K562 (cell line): ENCODE measurements around the gene ANKLE1. TPM values are rescaled to one million over a fixed set of nuclear protein-coding genes. Genes with fewer than 3 reads are reported as not detected.
A peak's percentile ranks its signal among the peaks of the same experiment; 100 is the strongest.

ENCODE experiments used
- ADNP ChIP-seq: fragments of 200-800 bp; sonication (Bioruptor generic); IDR thresholded peaks from 2 replicates; pipeline ENCODE4 v1.6.1; 2016; ENCODE audit warnings: missing genetic modification characterization, missing compliant biosample characterization
- ATF7 ChIP-seq: fragments of 450-650 bp; IDR thresholded peaks from 2 replicates; pipeline ENCODE4 v1.7.1; 2014; ENCODE audit warnings: mild to moderate bottlenecking, moderate library complexity
- BHLHE40 ChIP-seq: IDR thresholded peaks from 2 replicates; pipeline ENCODE4 v1.6.1; 2011; ENCODE audit warnings: low read length, improper control_type of control experiment
- BMI1 ChIP-seq: fragments of 150-350 bp; IDR thresholded peaks from 2 replicates; pipeline ENCODE4 v1.6.1; 2014; ENCODE audit warnings: low read length
- CBX2 ChIP-seq: fragments of 200-600 bp; sonication (generic); IDR thresholded peaks from one replicate; pipeline ENCODE4 v1.6.1; 2012; ENCODE audit warnings: mild to moderate bottlenecking, low read length, inconsistent platforms; ENCODE audit not compliant: insufficient read depth, poor library complexity, severe bottlenecking
- CC2D1A ChIP-seq: fragments of 450-650 bp; IDR thresholded peaks from 2 replicates; pipeline ENCODE4 v1.6.1; 2017; ENCODE audit warnings: mild to moderate bottlenecking
- ESRRA ChIP-seq: fragments of 450-650 bp; IDR thresholded peaks from 2 replicates; pipeline ENCODE4 v1.6.1; 2014; ENCODE audit warnings: low read depth, mild to moderate bottlenecking, moderate library complexity, borderline replicate concordance
- FOS ChIP-seq: IDR thresholded peaks from 3 replicates; pipeline ENCODE4 v1.6.1; 2011; ENCODE audit not compliant: insufficient read length; ENCODE audit errors: extremely low read depth
- GABPA ChIP-seq: fragments of 200-800 bp; sonication (Bioruptor generic); conservative IDR thresholded peaks from 2 replicates; pipeline ENCODE4 v1.6.1; 2016; ENCODE audit warnings: low read depth, missing genetic modification characterization, missing compliant biosample characterization
- HDAC6 ChIP-seq: IDR thresholded peaks from 2 replicates; pipeline ENCODE4 v1.6.1; 2012; ENCODE audit warnings: low read depth, mild to moderate bottlenecking, control low read depth, inconsistent platforms, low read length, moderate library complexity
- HEY1 ChIP-seq: fragments of 250-450 bp; sonication (Bioruptor Pico); IDR thresholded peaks from 2 replicates; pipeline ENCODE4 v1.5.0; 2020; ENCODE audit warnings: mild to moderate bottlenecking, moderate library complexity, borderline replicate concordance
- HMBOX1 ChIP-seq: sonication (generic); IDR thresholded peaks from 2 replicates; pipeline ENCODE4 v1.6.1; 2016
- LEF1 ChIP-seq: fragments of 450-650 bp; IDR thresholded peaks from 2 replicates; pipeline ENCODE4 v1.6.1; 2016; ENCODE audit warnings: mild to moderate bottlenecking
- PHF20 ChIP-seq: fragments of 450-650 bp; IDR thresholded peaks from 2 replicates; pipeline ENCODE4 v1.6.1; 2018; ENCODE audit not compliant: partially characterized antibody
- POLR2AphosphoS2 ChIP-seq: IDR thresholded peaks from 2 replicates; pipeline ENCODE4 v1.6.1; 2012; ENCODE audit warnings: low read length, improper control_type of control experiment
- RBM25 ChIP-seq: fragments of 200-400 bp; formaldehyde crosslinking; IDR thresholded peaks from 2 replicates; pipeline ENCODE4 v1.6.1; 2018; ENCODE audit warnings: low read length, low read depth, moderate library complexity; ENCODE audit not compliant: severe bottlenecking
- SRF ChIP-seq, 2 experiments: fragments of 250-450, 450-650 bp in 1 of 2; sonication (Bioruptor Pico) in 1 of 2; sonication (generic) in 1 of 2; formaldehyde crosslinking; IDR thresholded peaks; 2 replicates each; pipeline versions ENCODE4 v1.5.0 to v1.5.1; 2020 to 2022; ENCODE audit warnings: mild to moderate bottlenecking in 1 of 2, missing genetic modification reagents in 1 of 2
- YBX1 ChIP-seq: fragments of 450-650 bp; IDR thresholded peaks from 2 replicates; pipeline ENCODE4 v1.7.1; 2016; ENCODE audit warnings: mild to moderate bottlenecking
- ZBTB2 ChIP-seq: fragments of 450-650 bp; IDR thresholded peaks from 2 replicates; pipeline ENCODE4 v1.6.1; 2016; ENCODE audit warnings: antibody characterized with exemption
- ZC3H4 ChIP-seq: sonication (generic); formaldehyde crosslinking; IDR thresholded peaks from 2 replicates; pipeline ENCODE4 v1.9.0; 2021; ENCODE audit warnings: missing genetic modification reagents, borderline replicate concordance
- ZNF561 ChIP-seq: fragments of 450-650 bp; formaldehyde crosslinking; conservative IDR thresholded peaks from 2 replicates; pipeline ENCODE4 v1.4.0; 2020; ENCODE audit warnings: mild to moderate bottlenecking, moderate library complexity
- ZNF696 ChIP-seq: fragments of 250-450 bp; sonication (Bioruptor Pico); conservative IDR thresholded peaks from 2 replicates; pipeline ENCODE4 v1.4.0; 2020; ENCODE audit warnings: mild to moderate bottlenecking, moderate library complexity
- polyA plus RNA-seq, 8 experiments: library from polyadenylated mRNA; depleted of rRNA in 4 of 8; stranded (reverse) in 5 of 8; unstranded in 3 of 8; fragments of >200 nt; fragmentation: Nextera tagmentation in 2 of 8; fragmentation: Illumina TruSeq in 1 of 8; extraction: Ambion mirVana in 2 of 8; extraction: Trizol in 1 of 8; gene quantifications; 2 replicates each; pipeline versions ENCODE4 v1.2.1 to v1.2.3, GENCODE V29; 2011 to 2014; ENCODE audit warnings: inconsistent platforms in 1 of 8, missing spikeins in 1 of 8
- total RNA-seq, 7 experiments: library from RNA; depleted of rRNA in 6 of 7; stranded (reverse); fragments of >200 nt in 6 of 7; fragmentation: Illumina TruSeq in 2 of 7; extraction: Trizol in 2 of 7; gene quantifications; 2 replicates each; pipeline versions ENCODE4 v1.2.1 to v1.2.3, GENCODE V29; 2011 to 2021; ENCODE audit warnings: low replicate concordance in 1 of 7
- TF ChIP-seq, protein P1 (sequence below), 2 experiments: IDR thresholded peaks; 2 replicates each; pipeline ENCODE4 v1.6.1; 2012; ENCODE audit warnings: improper control_type of control experiment in 2 of 2, low read depth in 2 of 2, low read length in 2 of 2, borderline replicate concordance in 1 of 2
- TF ChIP-seq, protein P2 (sequence below): fragments of 250-450 bp; sonication (Bioruptor Pico); IDR thresholded peaks from 2 replicates; pipeline ENCODE4 v1.6.1; 2021; ENCODE audit warnings: mild to moderate bottlenecking

ANKLE1 gene
- total and polyA plus RNA-seq, 9 of the 15 experiments (the other 6 are each of a cell fraction or from before 2014, with no cell fraction given) = 0.63 to 9.2 (median 2.9) TPM

DNA sequence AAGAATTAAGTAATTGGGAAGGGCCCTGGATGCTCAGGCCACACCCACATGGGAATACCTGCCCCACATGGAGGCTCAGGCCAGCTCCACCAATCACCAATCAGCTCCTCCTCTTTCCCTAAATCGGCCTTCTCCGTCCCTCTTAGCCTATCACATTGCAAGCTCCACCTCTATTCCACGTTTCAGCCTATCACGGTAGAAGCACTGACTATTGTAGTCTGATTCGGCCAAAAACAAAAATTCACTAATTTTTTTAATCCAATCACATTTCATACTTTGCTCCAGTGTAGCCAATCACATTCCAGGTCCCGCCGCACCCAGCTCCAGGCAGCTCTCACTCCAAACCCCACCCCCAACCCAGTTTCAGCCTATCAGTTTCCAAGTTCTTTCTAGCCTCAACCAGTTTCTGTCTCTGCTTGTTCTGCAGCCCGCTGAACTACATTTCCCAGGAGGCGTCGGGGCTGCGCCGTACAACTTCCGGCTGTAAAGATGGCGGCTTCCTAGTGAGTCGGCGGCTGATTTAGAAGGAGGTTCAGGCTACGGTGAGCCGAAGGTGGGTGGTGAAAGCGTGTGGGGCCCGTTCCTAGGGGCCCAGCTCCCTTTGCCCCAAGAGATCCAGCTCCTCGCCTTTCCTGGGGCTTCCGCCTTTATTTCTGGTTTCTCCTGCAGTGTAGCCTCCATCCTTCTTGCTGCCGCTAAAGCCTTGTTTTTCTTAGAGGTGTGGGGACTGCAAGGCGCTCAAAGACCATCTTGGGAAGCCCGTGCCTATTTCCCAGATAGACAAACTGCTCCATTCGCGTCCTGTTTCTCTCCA is 14.5 kb upstream of the ANKLE1 start, which contains the start of gene BABAM1 (continued):
- TF ChIP-seq, protein P1, sequence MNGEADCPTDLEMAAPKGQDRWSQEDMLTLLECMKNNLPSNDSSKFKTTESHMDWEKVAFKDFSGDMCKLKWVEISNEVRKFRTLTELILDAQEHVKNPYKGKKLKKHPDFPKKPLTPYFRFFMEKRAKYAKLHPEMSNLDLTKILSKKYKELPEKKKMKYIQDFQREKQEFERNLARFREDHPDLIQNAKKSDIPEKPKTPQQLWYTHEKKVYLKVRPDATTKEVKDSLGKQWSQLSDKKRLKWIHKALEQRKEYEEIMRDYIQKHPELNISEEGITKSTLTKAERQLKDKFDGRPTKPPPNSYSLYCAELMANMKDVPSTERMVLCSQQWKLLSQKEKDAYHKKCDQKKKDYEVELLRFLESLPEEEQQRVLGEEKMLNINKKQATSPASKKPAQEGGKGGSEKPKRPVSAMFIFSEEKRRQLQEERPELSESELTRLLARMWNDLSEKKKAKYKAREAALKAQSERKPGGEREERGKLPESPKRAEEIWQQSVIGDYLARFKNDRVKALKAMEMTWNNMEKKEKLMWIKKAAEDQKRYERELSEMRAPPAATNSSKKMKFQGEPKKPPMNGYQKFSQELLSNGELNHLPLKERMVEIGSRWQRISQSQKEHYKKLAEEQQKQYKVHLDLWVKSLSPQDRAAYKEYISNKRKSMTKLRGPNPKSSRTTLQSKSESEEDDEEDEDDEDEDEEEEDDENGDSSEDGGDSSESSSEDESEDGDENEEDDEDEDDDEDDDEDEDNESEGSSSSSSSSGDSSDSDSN (IDR thresholded peaks at IDR 0.05; ENCODE audit: borderline replicate concordance in 1 of 2, low read depth in 2 of 2, low read length in 2 of 2) = no peak
- TF ChIP-seq ADNP (tag) (no peak), HDAC6 (no peak), YBX1 (no peak), HMBOX1 (no peak), FOS (peak; percentile 97), ZC3H4 (CRISPR knock-in tag) (no peak), GABPA (peak; percentile 98), ESRRA (peak; percentile 18; the same call in 1 of the 2 replicates), RBM25 (peak; percentile 99), POLR2AphosphoS2 (0 out of 2 replicates have a peak, but pooled peaks have one; percentile 53), HEY1 (no peak), PHF20 (peak; percentile 84), CBX2 (no peak), BMI1 (no peak), ZBTB2 (no peak), ATF7 (peak; percentile 68; the same call in 1 of the 2 replicates), BHLHE40 (no peak), ZNF696 (CRISPR knock-in tag) (no peak), ZNF561 (CRISPR knock-in tag) (no peak), CC2D1A (peak; percentile 95), LEF1 (no peak; the same call in 1 of the 2 replicates), SRF (CRISPR knock-in tag; IDR thresholded peaks at IDR 0.05) (peak; percentile 41 to 76; a peak in 1 of 4 replicates)
- TF ChIP-seq, protein P2, sequence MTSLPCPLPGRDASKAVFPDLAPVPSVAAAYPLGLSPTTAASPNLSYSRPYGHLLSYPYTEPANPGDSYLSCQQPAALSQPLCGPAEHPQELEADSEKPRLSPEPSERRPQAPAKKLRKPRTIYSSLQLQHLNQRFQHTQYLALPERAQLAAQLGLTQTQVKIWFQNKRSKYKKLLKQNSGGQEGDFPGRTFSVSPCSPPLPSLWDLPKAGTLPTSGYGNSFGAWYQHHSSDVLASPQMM = no peak
